ENCODE data around the gene PTPN18. TPM values are rescaled to one million over a fixed set of nuclear protein-coding genes. Genes with fewer than 3 reads are reported as not detected.

The PTPN18 gene
- total RNA-seq, 4 donors from 2014 or later: 34.6 to 53.8 (median 39.1) TPM

DNA sequence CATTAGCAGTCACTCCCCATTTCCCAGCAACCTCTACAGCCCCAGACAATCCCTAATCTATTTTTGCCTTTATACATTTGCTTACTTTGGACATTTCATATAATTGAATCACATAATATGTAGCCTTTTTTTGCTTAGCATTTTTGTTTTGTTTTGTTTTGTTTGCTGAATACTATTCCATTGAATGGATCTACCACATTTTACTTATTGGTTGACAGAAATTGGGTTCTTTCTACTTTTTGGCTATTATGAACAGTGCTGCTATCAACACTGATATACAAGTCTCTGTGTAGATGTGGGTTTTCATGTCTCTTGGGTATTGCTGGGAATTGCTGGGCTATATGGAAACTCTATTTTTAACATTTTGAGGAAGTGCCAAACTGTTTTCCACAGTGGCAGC, 7.6 kb downstream of the PTPN18 start:
- Histone ChIP-seq H3K27me3 (no peaks in the 10 kb centered on the region), H3K4me1 (no peaks in the 10 kb centered on the region), H3K27ac (no peak overlapping the region), H3K36me3 (no peaks in the 10 kb centered on the region), H3K9me3 (no peaks in the 10 kb centered on the region), H3K4me3 (no peak overlapping the region)
- no peak for ATAC-seq
- TF ChIP-seq POLR2AphosphoS5 (IDR thresholded peaks at IDR 0.05): no peak
- TF ChIP-seq POLR2A (IDR thresholded peaks at IDR 0.05): no peak
- TF ChIP-seq, protein P1, sequence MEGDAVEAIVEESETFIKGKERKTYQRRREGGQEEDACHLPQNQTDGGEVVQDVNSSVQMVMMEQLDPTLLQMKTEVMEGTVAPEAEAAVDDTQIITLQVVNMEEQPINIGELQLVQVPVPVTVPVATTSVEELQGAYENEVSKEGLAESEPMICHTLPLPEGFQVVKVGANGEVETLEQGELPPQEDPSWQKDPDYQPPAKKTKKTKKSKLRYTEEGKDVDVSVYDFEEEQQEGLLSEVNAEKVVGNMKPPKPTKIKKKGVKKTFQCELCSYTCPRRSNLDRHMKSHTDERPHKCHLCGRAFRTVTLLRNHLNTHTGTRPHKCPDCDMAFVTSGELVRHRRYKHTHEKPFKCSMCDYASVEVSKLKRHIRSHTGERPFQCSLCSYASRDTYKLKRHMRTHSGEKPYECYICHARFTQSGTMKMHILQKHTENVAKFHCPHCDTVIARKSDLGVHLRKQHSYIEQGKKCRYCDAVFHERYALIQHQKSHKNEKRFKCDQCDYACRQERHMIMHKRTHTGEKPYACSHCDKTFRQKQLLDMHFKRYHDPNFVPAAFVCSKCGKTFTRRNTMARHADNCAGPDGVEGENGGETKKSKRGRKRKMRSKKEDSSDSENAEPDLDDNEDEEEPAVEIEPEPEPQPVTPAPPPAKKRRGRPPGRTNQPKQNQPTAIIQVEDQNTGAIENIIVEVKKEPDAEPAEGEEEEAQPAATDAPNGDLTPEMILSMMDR (IDR thresholded peaks at IDR 0.05): no peak
- no peak for TF ChIP-seq EP300 (IDR thresholded peaks at IDR 0.05)

DNA sequence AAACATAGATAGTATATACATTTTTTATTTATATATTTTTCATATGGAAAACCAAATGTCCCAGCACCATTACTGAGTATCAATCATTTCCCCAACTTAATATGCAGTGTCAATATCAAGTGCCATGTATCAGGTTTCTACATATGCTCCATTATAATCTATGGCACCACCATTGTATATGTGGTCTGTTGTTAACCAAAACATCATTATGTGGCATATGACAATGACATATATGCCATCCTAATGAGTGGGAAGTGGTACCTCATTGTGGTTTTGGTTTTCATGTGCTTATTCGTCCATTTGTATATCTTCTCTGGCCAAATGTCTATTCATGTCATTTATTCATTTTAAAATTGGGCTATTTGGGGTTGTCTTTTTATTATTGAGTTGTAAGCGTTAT, 9.2 kb downstream of the PTPN18 start:
- Histone ChIP-seq H3K4me3 (no peak overlapping the region), H3K27ac (no peak overlapping the region), H3K9me3 (no peaks in the 10 kb centered on the region), H3K4me1 (no peaks in the 10 kb centered on the region), H3K36me3 (peaks cover 0 to 2% of the 10 kb centered on the region in 2 donors), H3K27me3 (no peaks in the 10 kb centered on the region)
- no peak for ATAC-seq
- TF ChIP-seq POLR2AphosphoS5 (IDR thresholded peaks at IDR 0.05) (no peak), EP300 (IDR thresholded peaks at IDR 0.05) (no peak), POLR2A (IDR thresholded peaks at IDR 0.05) (no peak)
- WGBS, 2 donors (ENCODE audit: low coverage in 1 of 2): 68 to 94% methylated on average over 2 of the region's 2 CpGs

- H3K4me1 ChIP-seq: peaks cover 0 to 6% (median under 1%) of the 10 kb centered on the region in 3 donors
- H3K27me3 ChIP-seq: no peaks in the 10 kb centered on the region
- no peak for TF ChIP-seq POLR2AphosphoS5 (IDR thresholded peaks at IDR 0.05)
- H3K9me3 ChIP-seq: no peaks in the 10 kb centered on the region
- 60 to 80% methylated on average over 1 to 2 of the region's 2 CpGs for WGBS, 2 donors (ENCODE audit: low coverage in 1 of 2)
- H3K36me3 ChIP-seq: peaks cover 0 to 11% of the 10 kb centered on the region in 2 donors
- H3K27ac ChIP-seq: no peak overlapping the region
- H3K4me3 ChIP-seq: no peak overlapping the region
- no peak for ATAC-seq
Observed at GRCh38 chr2:130365963-130366362, 10.1 kb downstream of the PTPN18 start.

DNA sequence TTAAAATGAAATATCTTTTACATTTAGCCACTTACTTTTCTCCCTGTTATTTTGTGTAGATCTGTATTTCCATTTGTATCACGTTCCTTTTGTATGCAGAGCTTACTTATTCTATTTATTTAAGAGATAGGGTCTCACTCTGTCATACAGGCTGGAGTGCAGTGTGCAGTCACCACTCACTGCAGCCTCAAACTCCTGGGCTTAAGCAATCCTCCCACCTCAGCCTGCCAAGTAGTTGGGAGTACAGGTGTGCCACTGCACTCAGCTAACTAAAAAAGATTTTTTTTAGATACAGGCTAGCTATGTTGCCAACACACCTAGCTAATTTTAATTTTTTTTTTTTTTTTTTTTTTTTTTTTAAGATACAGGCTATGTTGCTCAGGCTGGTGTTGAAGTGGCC, 10.9 kb downstream of the PTPN18 start:
- Histone ChIP-seq H3K27me3 (no peaks in the 10 kb centered on the region), H3K4me3 (no peak overlapping the region), H3K27ac (no peak overlapping the region), H3K4me1 (peaks cover 0 to 13% (median 8%) of the 10 kb centered on the region in 3 donors), H3K9me3 (no peaks in the 10 kb centered on the region), H3K36me3 (peaks cover 0 to 11% of the 10 kb centered on the region in 2 donors)
- 0 to 50% methylated on average over 1 of the region's 1 CpG for WGBS, 2 donors (ENCODE audit: low coverage in 1 of 2)
- no peak for ATAC-seq
- TF ChIP-seq POLR2A (IDR thresholded peaks at IDR 0.05): no peak
- TF ChIP-seq, protein P1 (IDR thresholded peaks at IDR 0.05): no peak

DNA sequence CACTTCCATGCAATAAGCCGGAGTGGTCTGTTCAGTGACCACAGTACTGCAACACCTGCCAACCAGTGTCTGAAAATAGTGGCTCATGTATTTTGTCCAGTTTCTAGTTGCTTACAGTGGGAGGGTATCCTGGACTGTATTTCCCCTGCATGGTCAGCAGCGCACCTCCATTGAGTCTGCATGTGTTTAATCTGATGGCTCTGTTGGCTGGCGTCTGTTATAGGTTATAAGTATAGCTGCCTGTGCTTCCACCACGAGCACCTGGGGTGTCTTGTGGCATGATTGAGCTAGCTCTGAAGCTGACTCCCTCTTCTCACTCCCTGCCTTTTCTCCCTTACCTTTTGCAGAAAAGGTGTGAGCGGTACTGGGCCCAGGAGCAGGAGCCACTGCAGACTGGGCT, 12.9 kb downstream of the PTPN18 start:
- Histone ChIP-seq H3K4me1 (peaks cover 0 to 27% (median 16%) of the 10 kb centered on the region in 3 donors), H3K4me3 (no peak overlapping the region), H3K9me3 (no peaks in the 10 kb centered on the region), H3K27ac (no peak overlapping the region), H3K36me3 (peaks cover 0 to 11% of the 10 kb centered on the region in 2 donors), H3K27me3 (no peaks in the 10 kb centered on the region)
- WGBS, 2 donors (ENCODE audit: low coverage in 1 of 2): 100% methylated on average over 1 to 2 of the region's 5 CpGs
- TF ChIP-seq EP300 (IDR thresholded peaks at IDR 0.05) (no peak), POLR2AphosphoS5 (IDR thresholded peaks at IDR 0.05) (no peak), POLR2A (IDR thresholded peaks at IDR 0.05) (no peak)
- TF ChIP-seq, protein P1 (IDR thresholded peaks at IDR 0.05): no peak
- ATAC-seq: no peak

DNA sequence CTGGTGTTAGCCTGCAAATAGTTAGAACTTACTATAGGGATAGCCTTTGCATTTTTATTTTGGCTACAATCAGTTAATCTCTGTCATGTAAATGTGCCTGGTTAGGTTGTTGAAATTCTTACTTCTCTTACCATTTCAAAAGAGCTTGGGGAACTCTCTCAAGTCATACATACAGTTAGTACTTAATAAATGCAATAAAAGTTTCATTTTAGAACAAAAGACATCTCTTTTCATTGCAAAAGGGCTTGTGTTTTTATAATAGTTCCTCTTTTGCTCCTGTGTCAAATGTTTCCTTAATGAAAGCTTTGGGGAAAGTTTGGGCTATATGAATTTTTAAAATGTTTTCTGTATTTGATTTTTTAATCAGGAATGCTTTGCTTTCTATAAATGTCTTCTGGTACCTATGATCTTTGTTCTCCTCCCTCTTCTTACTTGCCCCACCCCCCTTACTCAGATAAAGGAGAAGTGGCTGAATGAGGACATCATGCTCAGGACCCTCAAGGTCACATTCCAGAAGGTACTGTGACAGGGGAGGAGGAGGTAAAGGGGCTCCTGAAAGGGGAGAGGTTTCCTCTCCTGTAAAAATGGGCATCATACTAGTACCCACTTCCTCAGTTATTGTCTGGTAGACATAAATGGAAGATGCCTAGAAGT, 13.6 kb downstream of the PTPN18 start:
- Histone ChIP-seq H3K27ac (no peak overlapping the region), H3K36me3 (peaks cover 0 to 11% of the 10 kb centered on the region in 2 donors), H3K4me3 (no peak overlapping the region), H3K9me3 (no peaks in the 10 kb centered on the region), H3K27me3 (no peaks in the 10 kb centered on the region), H3K4me1 (peaks cover 0 to 34% (median 17%) of the 10 kb centered on the region in 3 donors)
- TF ChIP-seq, protein P1 (IDR thresholded peaks at IDR 0.05): no peak
- TF ChIP-seq POLR2A (IDR thresholded peaks at IDR 0.05) (no peak), POLR2AphosphoS5 (IDR thresholded peaks at IDR 0.05) (no peak), EP300 (IDR thresholded peaks at IDR 0.05) (no peak)
- no peak for ATAC-seq
